K562 (cell line): ENCODE data around the gene ZNF468. TPM values are rescaled to one million over a fixed set of nuclear protein-coding genes. Genes with fewer than 3 reads are reported as not detected.

ENCODE experiments used
- ERF ChIP-seq: fragments of 450-650 bp; formaldehyde crosslinking; IDR thresholded peaks from 2 replicates; pipeline ENCODE4 v1.4.0; 2020; ENCODE audit warnings: mild to moderate bottlenecking, mixed read lengths
- HNRNPL ChIP-seq: fragments of 200-400 bp; formaldehyde crosslinking; IDR thresholded peaks from 2 replicates; pipeline ENCODE4 v1.6.1; 2017; ENCODE audit warnings: low read depth, mild to moderate bottlenecking, low read length
- JUND ChIP-seq, 2 experiments: IDR thresholded peaks; 2 replicates in 1 of 2; 3 replicates in 1 of 2; pipeline ENCODE4 v1.6.1; 2011; ENCODE audit warnings: borderline replicate concordance in 2 of 2, low read depth in 2 of 2, low read length in 2 of 2, improper control_type of control experiment in 1 of 2, missing biosample characterization in 1 of 2, missing genetic modification characterization in 1 of 2, missing genetic modification reagents in 1 of 2
- KLF10 ChIP-seq: fragments of 250-450 bp; sonication (Bioruptor Pico); IDR thresholded peaks from 2 replicates; pipeline ENCODE4 v1.6.1; 2021; ENCODE audit warnings: matching md5 sums
- MBD1 ChIP-seq: fragments of 250-450 bp; sonication (Bioruptor Pico); IDR thresholded peaks from 2 replicates; pipeline ENCODE4 v1.8.0; 2022; ENCODE audit warnings: inconsistent platforms
- MIER1 ChIP-seq: fragments of 450-650 bp; IDR thresholded peaks from 2 replicates; pipeline ENCODE4 v1.6.1; 2016; ENCODE audit warnings: antibody characterized with exemption, mild to moderate bottlenecking, low read depth
- MYNN ChIP-seq, 2 experiments: sonication (generic); formaldehyde crosslinking in 1 of 2; IDR thresholded peaks; 2 replicates each; pipeline versions ENCODE4 v1.5.0 to v1.6.1; 2016 to 2020; ENCODE audit warnings: antibody characterized with exemption in 1 of 2, missing genetic modification reagents in 1 of 2
- PPARD ChIP-seq: fragments of 250-450 bp; sonication (Bioruptor Pico); IDR thresholded peaks from 2 replicates; pipeline ENCODE4 v1.8.0; 2022; ENCODE audit warnings: inconsistent platforms, mild to moderate bottlenecking, moderate library complexity
- RBM34 ChIP-seq: fragments of 200-400 bp; formaldehyde crosslinking; IDR thresholded peaks from 2 replicates; pipeline ENCODE4 v1.6.1; 2018; ENCODE audit warnings: low read length, borderline replicate concordance; ENCODE audit not compliant: insufficient read depth
- SMAD3 ChIP-seq: fragments of 450-650 bp; formaldehyde crosslinking; conservative IDR thresholded peaks from 2 replicates; pipeline ENCODE4 v1.4.0; 2020; ENCODE audit warnings: mild to moderate bottlenecking
- TARDBP ChIP-seq: fragments of 450-650 bp; IDR thresholded peaks from 2 replicates; pipeline ENCODE4 v1.6.1; 2016
- TCF15 ChIP-seq: fragments of 250-450 bp; sonication (Bioruptor Pico); IDR thresholded peaks from 2 replicates; pipeline ENCODE4 v1.8.0; 2022; ENCODE audit warnings: moderate library complexity, mild to moderate bottlenecking, inconsistent platforms
- TCFL5 ChIP-seq: fragments of 250-450 bp; sonication (Bioruptor Pico); conservative IDR thresholded peaks from 2 replicates; pipeline ENCODE4 v1.6.1; 2021; ENCODE audit warnings: mild to moderate bottlenecking, moderate library complexity, matching md5 sums
- TRIM24 ChIP-seq, 2 experiments: fragments of 450-650 bp; IDR thresholded peaks; 2 replicates each; pipeline ENCODE4 v1.6.1; 2016
- ZC3H4 ChIP-seq: sonication (generic); formaldehyde crosslinking; IDR thresholded peaks from 2 replicates; pipeline ENCODE4 v1.9.0; 2021; ENCODE audit warnings: missing genetic modification reagents, borderline replicate concordance
- ZNF518B ChIP-seq: fragments of 250-450 bp; sonication (Bioruptor Pico); IDR thresholded peaks from 2 replicates; pipeline ENCODE4 v1.5.0; 2021; ENCODE audit warnings: mild to moderate bottlenecking, moderate library complexity
- ZNF561 ChIP-seq: fragments of 450-650 bp; formaldehyde crosslinking; conservative IDR thresholded peaks from 2 replicates; pipeline ENCODE4 v1.4.0; 2020; ENCODE audit warnings: mild to moderate bottlenecking, moderate library complexity
- ZNF592 ChIP-seq: fragments of 450-650 bp; IDR thresholded peaks from 2 replicates; pipeline ENCODE4 v1.6.1; 2017; ENCODE audit warnings: antibody characterized with exemption, mild to moderate bottlenecking
- polyA plus RNA-seq, 8 experiments: library from polyadenylated mRNA; depleted of rRNA in 4 of 8; stranded (reverse) in 5 of 8; unstranded in 3 of 8; fragments of >200 nt; fragmentation: Nextera tagmentation in 2 of 8; fragmentation: Illumina TruSeq in 1 of 8; extraction: Ambion mirVana in 2 of 8; extraction: Trizol in 1 of 8; gene quantifications; 2 replicates each; pipeline versions ENCODE4 v1.2.1 to v1.2.3, GENCODE V29; 2011 to 2014; ENCODE audit warnings: inconsistent platforms in 1 of 8, missing spikeins in 1 of 8
- total RNA-seq, 7 experiments: library from RNA; depleted of rRNA in 6 of 7; stranded (reverse); fragments of >200 nt in 6 of 7; fragmentation: Illumina TruSeq in 2 of 7; extraction: Trizol in 2 of 7; gene quantifications; 2 replicates each; pipeline versions ENCODE4 v1.2.1 to v1.2.3, GENCODE V29; 2011 to 2021; ENCODE audit warnings: low replicate concordance in 1 of 7

The ZNF468 gene
- total and polyA plus RNA-seq, 9 of the 15 experiments (the other 6 are each of a cell fraction or from before 2014, with no cell fraction given), result 15.9 to 36.2 (median 23.2) TPM

- 0 out of 2 replicates have a peak, but pooled peaks have one; percentile 26 for TF ChIP-seq ZNF592
- TF ChIP-seq RBM34, result no peak
- TF ChIP-seq TARDBP, result no peak
- TF ChIP-seq TCF15 (CRISPR knock-in tag), result no peak
- TF ChIP-seq ZC3H4, result no peak
- TF ChIP-seq MYNN (IDR thresholded peaks at IDR 0.05), result no peak
- no peak for TF ChIP-seq MYNN (CRISPR knock-in tag; IDR thresholded peaks at IDR 0.05)
- TF ChIP-seq TRIM24 (IDR thresholded peaks at IDR 0.05), result no peak
- peak; percentile 22; the same call in 1 of the 2 replicates for TF ChIP-seq JUND (IDR thresholded peaks at IDR 0.05; ENCODE audit: borderline replicate concordance, low read depth, low read length)
- TF ChIP-seq JUND (tag; IDR thresholded peaks at IDR 0.05; ENCODE audit: borderline replicate concordance, low read depth, low read length), result no peak; the same call in 2 of the 3 replicates
- TF ChIP-seq PPARD (CRISPR knock-in tag), result no peak
- TF ChIP-seq MBD1 (CRISPR knock-in tag), result no peak
- TF ChIP-seq ZNF561 (CRISPR knock-in tag), result no peak
- TF ChIP-seq TCFL5, result no peak
- TF ChIP-seq KLF10 (CRISPR knock-in tag), result no peak
- no peak for TF ChIP-seq ERF (CRISPR knock-in tag)
- no peak for TF ChIP-seq MIER1
- TF ChIP-seq HNRNPL, result no peak
- TF ChIP-seq ZNF518B (CRISPR knock-in tag), result no peak
- TF ChIP-seq SMAD3 (CRISPR knock-in tag), result no peak
Observed at GRCh38 chr19:52897138-52897935, 39.9 kb upstream of the ZNF468 start, which contains the start of gene ZNF320 (continued).
